Choroid plexus epithelial cell (primary cell): ENCODE data around the gene DHX32.

Experiments used
- DNase-seq: peaks from one replicate; pipeline ENCODE4 v3.0.0-alpha.2; 2010; ENCODE audit warnings: low read depth
- H3K4me3 ChIP-seq: 2 replicates; pipeline ENCODE4 v1.5.1; 2011; ENCODE audit warnings: low read depth, mild to moderate bottlenecking, control low read depth, low read length, moderate library complexity
- TF ChIP-seq, protein P1 (sequence below): conservative IDR thresholded peaks from 2 replicates; pipeline ENCODE4 v1.5.1; 2011; ENCODE audit warnings: low read depth, mild to moderate bottlenecking, control low read depth, inconsistent platforms, low read length, moderate library complexity

DHX32 gene

GRCh38 chr10:125817337-125817946, 63.6 kb downstream of the DHX32 start:
- DNase-seq, result no peak
- TF ChIP-seq, protein P1, sequence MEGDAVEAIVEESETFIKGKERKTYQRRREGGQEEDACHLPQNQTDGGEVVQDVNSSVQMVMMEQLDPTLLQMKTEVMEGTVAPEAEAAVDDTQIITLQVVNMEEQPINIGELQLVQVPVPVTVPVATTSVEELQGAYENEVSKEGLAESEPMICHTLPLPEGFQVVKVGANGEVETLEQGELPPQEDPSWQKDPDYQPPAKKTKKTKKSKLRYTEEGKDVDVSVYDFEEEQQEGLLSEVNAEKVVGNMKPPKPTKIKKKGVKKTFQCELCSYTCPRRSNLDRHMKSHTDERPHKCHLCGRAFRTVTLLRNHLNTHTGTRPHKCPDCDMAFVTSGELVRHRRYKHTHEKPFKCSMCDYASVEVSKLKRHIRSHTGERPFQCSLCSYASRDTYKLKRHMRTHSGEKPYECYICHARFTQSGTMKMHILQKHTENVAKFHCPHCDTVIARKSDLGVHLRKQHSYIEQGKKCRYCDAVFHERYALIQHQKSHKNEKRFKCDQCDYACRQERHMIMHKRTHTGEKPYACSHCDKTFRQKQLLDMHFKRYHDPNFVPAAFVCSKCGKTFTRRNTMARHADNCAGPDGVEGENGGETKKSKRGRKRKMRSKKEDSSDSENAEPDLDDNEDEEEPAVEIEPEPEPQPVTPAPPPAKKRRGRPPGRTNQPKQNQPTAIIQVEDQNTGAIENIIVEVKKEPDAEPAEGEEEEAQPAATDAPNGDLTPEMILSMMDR, result no peak
- no peak overlapping the region for H3K4me3 ChIP-seq

- TF ChIP-seq, protein P1, result no peak
- H3K4me3 ChIP-seq, result no peak overlapping the region
- no peak for DNase-seq
These were observed 64.5 kb downstream of the DHX32 start for GRCh38 chr10:125816548-125816947.

GRCh38 chr10:125815764-125816163, 65.3 kb downstream of the DHX32 start:
- H3K4me3 ChIP-seq, result no peak overlapping the region
- TF ChIP-seq, protein P1, result no peak
- DNase-seq, result no peak

GRCh38 chr10:125812128-125812750, 68.9 kb downstream of the DHX32 start:
- TF ChIP-seq, protein P1, result no peak
- DNase-seq, result peak; percentile 85

DNA sequence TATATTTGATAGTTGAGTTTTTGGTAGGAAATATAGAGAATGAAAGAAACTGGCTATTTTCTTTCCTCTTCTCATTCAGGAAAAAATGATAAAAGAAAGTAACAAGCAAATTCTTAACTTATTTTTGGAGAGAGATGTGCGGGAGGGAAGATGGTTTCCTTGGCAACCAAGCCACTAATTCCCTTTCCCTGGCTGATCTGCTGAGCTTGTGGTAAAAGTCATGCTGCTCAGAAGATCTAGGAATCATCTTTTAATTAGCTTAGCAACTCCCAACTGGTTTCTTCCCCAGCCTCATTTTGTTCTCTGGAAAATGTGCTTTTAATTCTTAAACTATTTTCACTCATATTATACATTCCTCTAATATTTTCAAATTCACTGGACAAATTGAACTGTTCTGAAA, 69.8 kb downstream of the DHX32 start:
- DNase-seq, result no peak
- H3K4me3 ChIP-seq, result no peak overlapping the region
- TF ChIP-seq, protein P1, result no peak

More at GRCh38 chr10:125812128-125812750, 68.9 kb downstream of the DHX32 start:
- no peak overlapping the region for H3K4me3 ChIP-seq

DNA sequence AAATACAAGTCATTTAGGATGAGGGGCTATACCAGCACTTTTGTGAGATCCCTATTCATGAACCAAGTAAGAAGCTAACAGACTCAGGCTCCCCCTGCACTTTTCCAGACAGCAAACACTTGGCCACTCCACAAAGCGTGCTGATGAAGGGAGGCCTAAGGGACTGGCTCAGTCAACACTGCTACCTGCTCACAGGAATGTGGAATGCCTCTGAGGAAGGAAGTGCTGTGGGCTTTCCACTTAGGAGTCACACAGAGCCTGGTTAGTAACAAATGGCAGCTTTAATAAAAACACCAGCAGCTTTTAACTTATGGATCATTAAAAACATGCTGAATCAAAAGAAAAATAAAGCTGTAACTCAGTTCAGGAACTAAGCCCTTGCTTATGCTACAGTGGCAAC, 73.0 kb downstream of the DHX32 start:
- TF ChIP-seq, protein P1, result no peak
- DNase-seq, result no peak
- H3K4me3 ChIP-seq, result no peak overlapping the region

DNA sequence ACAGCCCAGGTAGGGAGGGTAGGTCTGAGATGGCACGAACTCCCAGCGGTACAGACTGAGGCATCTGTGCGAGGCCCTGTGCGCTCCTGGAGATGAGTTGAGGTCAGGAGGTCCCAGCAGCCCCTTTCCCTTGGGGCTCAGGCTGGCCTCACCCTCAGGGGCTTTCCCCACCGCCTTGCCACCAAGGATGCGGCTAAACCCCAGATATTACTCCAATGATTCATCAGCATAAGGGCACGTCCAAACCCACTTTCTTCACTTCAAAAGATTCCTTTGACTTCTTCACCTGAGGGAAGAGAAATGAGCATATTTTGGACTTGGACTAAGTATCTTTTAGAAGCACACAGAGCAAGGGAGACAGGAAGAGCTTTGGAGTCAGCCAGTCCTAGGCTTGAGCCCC, 78.4 kb downstream of the DHX32 start:
- H3K4me3 ChIP-seq, result no peak overlapping the region
- TF ChIP-seq, protein P1, result no peak
- DNase-seq, result no peak
